Measurements from ENCODE around the gene SH3BP4. TPM values are rescaled to one million over a fixed set of nuclear protein-coding genes. Genes with fewer than 3 reads are reported as not detected.

Gene SH3BP4
- total RNA-seq, 1 donor from 2014 or later = 20.2 TPM

- DNase-seq (ENCODE audit: low read depth in 2 of 2) = no peak
Observed at GRCh38 chr2:235037604-235038166, 85.9 kb downstream of the SH3BP4 start.

- DNase-seq (ENCODE audit: low read depth in 2 of 2) = no peak
Observed at GRCh38 chr2:235041221-235041917, 89.6 kb downstream of the SH3BP4 start.

- DNase-seq (ENCODE audit: low read depth in 2 of 2) = no peak
Observed at GRCh38 chr2:235041918-235042575, 90.2 kb downstream of the SH3BP4 start.

GRCh38 chr2:235042576-235043515 lies 91.0 kb downstream of the SH3BP4 start:
- DNase-seq (ENCODE audit: low read depth in 2 of 2) = no peak

- no peak for DNase-seq (ENCODE audit: low read depth in 2 of 2)
Observed at GRCh38 chr2:235043762-235044500, 92.1 kb downstream of the SH3BP4 start.

- no peak for DNase-seq (ENCODE audit: low read depth in 2 of 2)
Observed at GRCh38 chr2:235044501-235045271, 92.9 kb downstream of the SH3BP4 start.

- DNase-seq (ENCODE audit: low read depth in 2 of 2) = no peak
Observed at GRCh38 chr2:235045336-235045972, 93.6 kb downstream of the SH3BP4 start.

- no peak for DNase-seq (ENCODE audit: low read depth in 2 of 2)
Observed at GRCh38 chr2:235045973-235046343, 94.1 kb downstream of the SH3BP4 start.

GRCh38 chr2:235046589-235046988 lies 94.8 kb downstream of the SH3BP4 start:
- DNase-seq (ENCODE audit: low read depth in 2 of 2) = no peak

- DNase-seq (ENCODE audit: low read depth in 2 of 2) = no peak
Observed at GRCh38 chr2:235047171-235048160, 95.6 kb downstream of the SH3BP4 start.

GRCh38 chr2:235048549-235048948 lies 96.7 kb downstream of the SH3BP4 start:
- peak in 1 of 2 donors; percentile 11 for DNase-seq (ENCODE audit: low read depth in 2 of 2)

GRCh38 chr2:235049069-235049468 lies 97.3 kb downstream of the SH3BP4 start:
- DNase-seq (ENCODE audit: low read depth in 2 of 2) = peak in 1 of 2 donors; percentile 15

- DNase-seq (ENCODE audit: low read depth in 2 of 2) = no peak
Observed at GRCh38 chr2:235049719-235050118, 97.9 kb downstream of the SH3BP4 start.

- DNase-seq (ENCODE audit: low read depth in 2 of 2) = peak; percentile 93 to 96
Observed at GRCh38 chr2:235050980-235051351, 99.1 kb downstream of the SH3BP4 start.

- DNase-seq (ENCODE audit: low read depth in 2 of 2) = no peak
Observed at GRCh38 chr2:235051436-235052260, 99.8 kb downstream of the SH3BP4 start.

- DNase-seq (ENCODE audit: low read depth in 2 of 2) = no peak
Observed at GRCh38 chr2:235052514-235053354, 100.9 kb downstream of the SH3BP4 start.

GRCh38 chr2:235053651-235054050 lies 101.8 kb downstream of the SH3BP4 start:
- DNase-seq (ENCODE audit: low read depth in 2 of 2) = no peak
